SK-N-SH treated with all-trans-retinoic acid at 6 μM for 48 hours (cell line): ENCODE data around the gene ABCC12.

Experiments used
- ATAC-seq: fragments of 200-7000 bp; cut with Tn5 transposase; 3 replicates; pipeline ENCODE4 v1.9.1; 2020; ENCODE audit warnings: mild to moderate bottlenecking, moderate library complexity
- ARNTL ChIP-seq: fragments of 450-650 bp; formaldehyde crosslinking; IDR thresholded peaks from 2 replicates; pipeline ENCODE4 v1.5.0; 2020; ENCODE audit warnings: low read depth, mild to moderate bottlenecking, moderate library complexity, borderline replicate concordance
- BACH2 ChIP-seq: fragments of 250-450 bp; sonication (Bioruptor Pico); IDR thresholded peaks from 2 replicates; pipeline ENCODE4 v1.9.0; 2021; ENCODE audit warnings: mild to moderate bottlenecking, borderline replicate concordance
- CSDC2 ChIP-seq: fragments of 250-450 bp; sonication (Bioruptor Pico); IDR thresholded peaks from 2 replicates; pipeline ENCODE4 v1.5.0; 2020; ENCODE audit warnings: mild to moderate bottlenecking, moderate library complexity
- ESRRG ChIP-seq: fragments of 250-450 bp; sonication (Bioruptor Pico); IDR thresholded peaks from 2 replicates; pipeline ENCODE4 v1.6.1; 2021; ENCODE audit warnings: mild to moderate bottlenecking
- GLIS3 ChIP-seq: fragments of 250-450 bp; sonication (Bioruptor Pico); IDR thresholded peaks from 2 replicates; pipeline ENCODE4 v1.5.0; 2020; ENCODE audit warnings: mild to moderate bottlenecking, moderate library complexity
- ISL1 ChIP-seq: fragments of 250-450 bp; sonication (Bioruptor Pico); IDR thresholded peaks from 2 replicates; pipeline ENCODE4 v2.1.2; 2022; ENCODE audit warnings: mild to moderate bottlenecking, moderate library complexity
- OSR1 ChIP-seq: fragments of 250-450 bp; sonication (Bioruptor Pico); IDR thresholded peaks from 2 replicates; pipeline ENCODE4 v1.8.0; 2022; ENCODE audit warnings: moderate library complexity, mild to moderate bottlenecking, inconsistent platforms
- PPARA ChIP-seq: fragments of 250-450 bp; sonication (Bioruptor Pico); IDR thresholded peaks from 2 replicates; pipeline ENCODE4 v1.5.0; 2020; ENCODE audit warnings: mild to moderate bottlenecking, borderline replicate concordance
- SNAI2 ChIP-seq: fragments of 250-450 bp; sonication (Bioruptor Pico); IDR thresholded peaks from 2 replicates; pipeline ENCODE4 v1.5.0; 2020; ENCODE audit warnings: mild to moderate bottlenecking, moderate library complexity
- TCF4 ChIP-seq: fragments of 250-450 bp; sonication (Bioruptor Pico); IDR thresholded peaks from 2 replicates; pipeline ENCODE4 v1.8.0; 2021; ENCODE audit warnings: mild to moderate bottlenecking, moderate library complexity, borderline replicate concordance
- TOX ChIP-seq: fragments of 250-450 bp; sonication (Bioruptor Pico); IDR thresholded peaks from 2 replicates; pipeline ENCODE4 v1.8.0; 2021; ENCODE audit warnings: mild to moderate bottlenecking, moderate library complexity, borderline replicate concordance
- ZC3H10 ChIP-seq: fragments of 250-450 bp; sonication (Bioruptor Pico); IDR thresholded peaks from 2 replicates; pipeline ENCODE4 v1.5.1; 2021; ENCODE audit warnings: mild to moderate bottlenecking, moderate library complexity
- ZFP3 ChIP-seq: fragments of 250-450 bp; sonication (Bioruptor Pico); IDR thresholded peaks from 2 replicates; pipeline ENCODE4 v1.5.0; 2020; ENCODE audit warnings: mild to moderate bottlenecking, moderate library complexity
- ZFP30 ChIP-seq: fragments of 450-650 bp; formaldehyde crosslinking; IDR thresholded peaks from 2 replicates; pipeline ENCODE4 v1.5.0; 2022; ENCODE audit warnings: mild to moderate bottlenecking, moderate library complexity
- ZNF70 ChIP-seq: fragments of 450-650 bp; formaldehyde crosslinking; IDR thresholded peaks from 2 replicates; pipeline ENCODE4 v1.5.0; 2020; ENCODE audit warnings: mild to moderate bottlenecking, moderate library complexity
- ZNF8 ChIP-seq: fragments of 450-650 bp; formaldehyde crosslinking; IDR thresholded peaks from 2 replicates; pipeline ENCODE4 v1.5.0; 2020; ENCODE audit warnings: mild to moderate bottlenecking, moderate library complexity
- TF ChIP-seq, protein P1 (sequence below): fragments of 250-450 bp; sonication (Bioruptor Pico); IDR thresholded peaks from 2 replicates; pipeline ENCODE4 v1.5.1; 2020; ENCODE audit warnings: low read depth, mild to moderate bottlenecking, moderate library complexity
- TF ChIP-seq, protein P2 (sequence below): fragments of 250-450 bp; sonication (Bioruptor Pico); IDR thresholded peaks from 2 replicates; pipeline ENCODE4 v1.8.0; 2020; ENCODE audit warnings: mild to moderate bottlenecking, moderate library complexity, borderline replicate concordance
- TF ChIP-seq, protein P3 (sequence below): fragments of 250-450 bp; sonication (Bioruptor Pico); IDR thresholded peaks from 2 replicates; pipeline ENCODE4 v1.5.0; 2020; ENCODE audit warnings: mild to moderate bottlenecking, moderate library complexity

Gene ABCC12

GRCh38 chr16:48110982-48111381, 44.8 kb downstream of the ABCC12 start:
- no peak for TF ChIP-seq BACH2 (CRISPR knock-in tag)
- no peak for TF ChIP-seq ZNF70 (CRISPR knock-in tag)
- TF ChIP-seq TOX, result no peak
- TF ChIP-seq ISL1 (CRISPR knock-in tag), result no peak
- no peak for ATAC-seq

DNA sequence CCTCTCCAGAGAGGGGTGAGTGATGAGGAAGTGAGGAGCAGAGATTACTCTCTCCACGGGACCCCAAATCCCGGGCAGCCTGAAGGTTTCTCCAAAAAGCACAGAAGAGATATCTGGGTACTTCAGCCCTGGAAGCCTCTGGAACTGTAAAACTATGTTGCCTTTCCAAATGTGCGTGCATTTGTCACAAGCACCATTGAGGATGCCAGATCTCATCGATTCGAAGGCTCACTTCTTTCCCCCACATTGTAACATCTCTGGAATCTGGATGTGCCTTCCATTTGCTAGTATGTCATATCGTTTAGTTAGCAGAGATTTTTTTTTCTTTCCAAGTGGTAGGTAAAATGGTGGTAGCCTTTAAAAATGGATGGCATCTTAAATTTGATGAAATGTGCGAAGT, 45.8 kb downstream of the ABCC12 start:
- TF ChIP-seq, protein P1, sequence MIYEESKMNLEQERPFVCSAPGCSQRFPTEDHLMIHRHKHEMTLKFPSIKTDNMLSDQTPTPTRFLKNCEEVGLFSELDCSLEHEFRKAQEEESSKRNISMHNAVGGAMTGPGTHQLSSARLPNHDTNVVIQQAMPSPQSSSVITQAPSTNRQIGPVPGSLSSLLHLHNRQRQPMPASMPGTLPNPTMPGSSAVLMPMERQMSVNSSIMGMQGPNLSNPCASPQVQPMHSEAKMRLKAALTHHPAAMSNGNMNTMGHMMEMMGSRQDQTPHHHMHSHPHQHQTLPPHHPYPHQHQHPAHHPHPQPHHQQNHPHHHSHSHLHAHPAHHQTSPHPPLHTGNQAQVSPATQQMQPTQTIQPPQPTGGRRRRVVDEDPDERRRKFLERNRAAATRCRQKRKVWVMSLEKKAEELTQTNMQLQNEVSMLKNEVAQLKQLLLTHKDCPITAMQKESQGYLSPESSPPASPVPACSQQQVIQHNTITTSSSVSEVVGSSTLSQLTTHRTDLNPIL (CRISPR knock-in tag), result no peak
- TF ChIP-seq ZFP30 (no peak), SNAI2 (CRISPR knock-in tag) (no peak), OSR1 (no peak), TCF4 (no peak), GLIS3 (CRISPR knock-in tag) (no peak), ARNTL (no peak), PPARA (CRISPR knock-in tag) (no peak), ZNF8 (no peak), TOX (no peak)
- TF ChIP-seq, protein P2, sequence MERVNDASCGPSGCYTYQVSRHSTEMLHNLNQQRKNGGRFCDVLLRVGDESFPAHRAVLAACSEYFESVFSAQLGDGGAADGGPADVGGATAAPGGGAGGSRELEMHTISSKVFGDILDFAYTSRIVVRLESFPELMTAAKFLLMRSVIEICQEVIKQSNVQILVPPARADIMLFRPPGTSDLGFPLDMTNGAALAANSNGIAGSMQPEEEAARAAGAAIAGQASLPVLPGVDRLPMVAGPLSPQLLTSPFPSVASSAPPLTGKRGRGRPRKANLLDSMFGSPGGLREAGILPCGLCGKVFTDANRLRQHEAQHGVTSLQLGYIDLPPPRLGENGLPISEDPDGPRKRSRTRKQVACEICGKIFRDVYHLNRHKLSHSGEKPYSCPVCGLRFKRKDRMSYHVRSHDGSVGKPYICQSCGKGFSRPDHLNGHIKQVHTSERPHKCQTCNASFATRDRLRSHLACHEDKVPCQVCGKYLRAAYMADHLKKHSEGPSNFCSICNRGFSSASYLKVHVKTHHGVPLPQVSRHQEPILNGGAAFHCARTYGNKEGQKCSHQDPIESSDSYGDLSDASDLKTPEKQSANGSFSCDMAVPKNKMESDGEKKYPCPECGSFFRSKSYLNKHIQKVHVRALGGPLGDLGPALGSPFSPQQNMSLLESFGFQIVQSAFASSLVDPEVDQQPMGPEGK (CRISPR knock-in tag), result no peak
- TF ChIP-seq, protein P3, sequence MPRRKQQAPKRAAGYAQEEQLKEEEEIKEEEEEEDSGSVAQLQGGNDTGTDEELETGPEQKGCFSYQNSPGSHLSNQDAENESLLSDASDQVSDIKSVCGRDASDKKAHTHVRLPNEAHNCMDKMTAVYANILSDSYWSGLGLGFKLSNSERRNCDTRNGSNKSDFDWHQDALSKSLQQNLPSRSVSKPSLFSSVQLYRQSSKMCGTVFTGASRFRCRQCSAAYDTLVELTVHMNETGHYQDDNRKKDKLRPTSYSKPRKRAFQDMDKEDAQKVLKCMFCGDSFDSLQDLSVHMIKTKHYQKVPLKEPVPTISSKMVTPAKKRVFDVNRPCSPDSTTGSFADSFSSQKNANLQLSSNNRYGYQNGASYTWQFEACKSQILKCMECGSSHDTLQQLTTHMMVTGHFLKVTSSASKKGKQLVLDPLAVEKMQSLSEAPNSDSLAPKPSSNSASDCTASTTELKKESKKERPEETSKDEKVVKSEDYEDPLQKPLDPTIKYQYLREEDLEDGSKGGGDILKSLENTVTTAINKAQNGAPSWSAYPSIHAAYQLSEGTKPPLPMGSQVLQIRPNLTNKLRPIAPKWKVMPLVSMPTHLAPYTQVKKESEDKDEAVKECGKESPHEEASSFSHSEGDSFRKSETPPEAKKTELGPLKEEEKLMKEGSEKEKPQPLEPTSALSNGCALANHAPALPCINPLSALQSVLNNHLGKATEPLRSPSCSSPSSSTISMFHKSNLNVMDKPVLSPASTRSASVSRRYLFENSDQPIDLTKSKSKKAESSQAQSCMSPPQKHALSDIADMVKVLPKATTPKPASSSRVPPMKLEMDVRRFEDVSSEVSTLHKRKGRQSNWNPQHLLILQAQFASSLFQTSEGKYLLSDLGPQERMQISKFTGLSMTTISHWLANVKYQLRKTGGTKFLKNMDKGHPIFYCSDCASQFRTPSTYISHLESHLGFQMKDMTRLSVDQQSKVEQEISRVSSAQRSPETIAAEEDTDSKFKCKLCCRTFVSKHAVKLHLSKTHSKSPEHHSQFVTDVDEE (CRISPR knock-in tag), result no peak
- no peak for ATAC-seq

GRCh38 chr16:48109475-48109874, 46.3 kb downstream of the ABCC12 start:
- ATAC-seq, result no peak
- TF ChIP-seq, protein P3 (CRISPR knock-in tag), result no peak
- TF ChIP-seq CSDC2 (CRISPR knock-in tag) (no peak), ARNTL (no peak), ZNF8 (no peak), BACH2 (CRISPR knock-in tag) (no peak), ZC3H10 (CRISPR knock-in tag) (no peak), PPARA (CRISPR knock-in tag) (no peak), ZFP3 (CRISPR knock-in tag) (no peak), TCF4 (no peak), ESRRG (no peak), ZNF70 (CRISPR knock-in tag) (no peak), GLIS3 (CRISPR knock-in tag) (no peak), SNAI2 (CRISPR knock-in tag) (no peak)
- TF ChIP-seq, protein P2 (CRISPR knock-in tag), result no peak
- TF ChIP-seq, protein P1 (CRISPR knock-in tag), result no peak
- TF ChIP-seq, all 23 proteins: peak for 0
